Measurements from ENCODE around the gene PHACTR1. TPM values are rescaled to one million over a fixed set of nuclear protein-coding genes. Genes with fewer than 3 reads are reported as not detected.

Gene PHACTR1
- total and polyA plus RNA-seq, 2 of the 4 experiments (the other 2 are of a cell fraction): not detected

- Histone ChIP-seq H3K9me1 (ENCODE audit: insufficient read depth, low read length) (peaks cover 4% of the 10 kb centered on the region), H3K23ac (ENCODE audit: low read depth, low read length) (no peak overlapping the region), H3K27ac (ENCODE audit: insufficient read depth, low read length) (no peak overlapping the region), H3K36me3 (ENCODE audit: control insufficient read depth, insufficient read depth, low read length) (peaks cover 40% of the 10 kb centered on the region), H3K4ac (ENCODE audit: low read depth, low read length) (no peak overlapping the region), H2AK5ac (ENCODE audit: low read depth, low read length) (no peak overlapping the region), H3K56ac (ENCODE audit: extremely low read depth, insufficient read depth, low read length) (no peak overlapping the region), H2BK20ac (ENCODE audit: low read depth, low read length) (no peak overlapping the region), H2AFZ (replicated peaks; ENCODE audit: low read length, poor library complexity) (no peak overlapping the region), H4K20me1 (ENCODE audit: insufficient read depth, low read length) (no peaks in the 10 kb centered on the region), H3K27me3 (ENCODE audit: control insufficient read depth, insufficient read depth, low read length) (no peaks in the 10 kb centered on the region), H3K4me3 (ENCODE audit: insufficient read depth, low read depth, low read length) (no peak overlapping the region), H2BK5ac (ENCODE audit: low read depth, low read length, poor library complexity, severe bottlenecking) (no peak overlapping the region), H3K18ac (ENCODE audit: low read depth, low read length) (no peak overlapping the region), H4K91ac (ENCODE audit: insufficient read depth, low read depth, low read length) (no peak overlapping the region), H3K14ac (replicated peaks; ENCODE audit: low read depth, low read length) (no peak overlapping the region), H2BK120ac (ENCODE audit: low read depth, low read length) (no peak overlapping the region), H2AK9ac (replicated peaks; ENCODE audit: low read depth, low read length, poor library complexity) (no peak overlapping the region), H3K4me2 (ENCODE audit: low read depth, low read length) (no peak overlapping the region), H3K4me1 (ENCODE audit: control insufficient read depth, insufficient read depth, low read length) (no peaks in the 10 kb centered on the region), H3K79me1 (ENCODE audit: low read depth in 1 of 2, low read length in 2 of 2) (no peaks in the 10 kb centered on the region; a peak in 1 of 4 replicates), H4K8ac (ENCODE audit: low read depth in 2 of 2, low read length in 2 of 2) (no peak overlapping the region), H3K9ac (ENCODE audit: low read depth, low read length) (no peak overlapping the region), H4K5ac (ENCODE audit: low read depth, low read length) (no peak overlapping the region), H2BK15ac (ENCODE audit: low read depth, low read length) (no peak overlapping the region), H3K9me3 (ENCODE audit: control insufficient read depth, insufficient read depth, low read length) (no peaks in the 10 kb centered on the region)
- ChIA-PET CTCF (interaction anchor here (0.6 kb wide), 2 partner anchors 11 to 34 kb away, joined by 3 to 4 read pairs; no protein-coding TSS in a partner anchor), POLR2A (ENCODE audit: unreplicated experiment) (no interaction called here)
- intact Hi-C loops (cut with micrococcal nuclease): no loop called here
- dilution Hi-C loops (cut with HindIII; ENCODE audit: low sequenced_read_pairs, unreplicated experiment): no loop called here
- DNase-seq: no peak
- no peak for ATAC-seq (ENCODE audit: low read depth)
- no TSS peak for BruUV-seq (replicated peaks)
- in situ Hi-C loops (cut with MboI; ENCODE audit: low sequenced_read_pairs): no loop called here
- 100% methylated on average over 1 of the region's 5 CpGs; no CpG with 5 or more reads in 1 of the 2 experiments for WGBS, 2 experiments (ENCODE audit: extremely low coverage in 2 of 2, insufficient read length in 1 of 2)
- TF ChIP-seq SMC3 (IDR thresholded peaks at IDR 0.05; ENCODE audit: low read depth, low read length): no peak
- TF ChIP-seq MAZ (IDR thresholded peaks at IDR 0.05; ENCODE audit: borderline replicate concordance, low read depth, low read length): no peak
- no peak for TF ChIP-seq CEBPB (IDR thresholded peaks at IDR 0.05; ENCODE audit: low read depth, low read length)
- TF ChIP-seq POLR2A (IDR thresholded peaks at IDR 0.05; ENCODE audit: low read depth, low read length): no peak
- TF ChIP-seq FOS (IDR thresholded peaks at IDR 0.05; ENCODE audit: low read depth, low read length): no peak
- TF ChIP-seq RCOR1 (IDR thresholded peaks at IDR 0.05; ENCODE audit: insufficient replicate concordance, low read length): no peak
- no peak for TF ChIP-seq BHLHE40 (IDR thresholded peaks at IDR 0.05; ENCODE audit: low read depth, low read length)
- TF ChIP-seq, protein P1, sequence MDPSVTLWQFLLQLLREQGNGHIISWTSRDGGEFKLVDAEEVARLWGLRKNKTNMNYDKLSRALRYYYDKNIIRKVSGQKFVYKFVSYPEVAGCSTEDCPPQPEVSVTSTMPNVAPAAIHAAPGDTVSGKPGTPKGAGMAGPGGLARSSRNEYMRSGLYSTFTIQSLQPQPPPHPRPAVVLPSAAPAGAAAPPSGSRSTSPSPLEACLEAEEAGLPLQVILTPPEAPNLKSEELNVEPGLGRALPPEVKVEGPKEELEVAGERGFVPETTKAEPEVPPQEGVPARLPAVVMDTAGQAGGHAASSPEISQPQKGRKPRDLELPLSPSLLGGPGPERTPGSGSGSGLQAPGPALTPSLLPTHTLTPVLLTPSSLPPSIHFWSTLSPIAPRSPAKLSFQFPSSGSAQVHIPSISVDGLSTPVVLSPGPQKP (IDR thresholded peaks at IDR 0.05; ENCODE audit: borderline replicate concordance, low read depth, low read length): no peak
- TF ChIP-seq, protein P2, sequence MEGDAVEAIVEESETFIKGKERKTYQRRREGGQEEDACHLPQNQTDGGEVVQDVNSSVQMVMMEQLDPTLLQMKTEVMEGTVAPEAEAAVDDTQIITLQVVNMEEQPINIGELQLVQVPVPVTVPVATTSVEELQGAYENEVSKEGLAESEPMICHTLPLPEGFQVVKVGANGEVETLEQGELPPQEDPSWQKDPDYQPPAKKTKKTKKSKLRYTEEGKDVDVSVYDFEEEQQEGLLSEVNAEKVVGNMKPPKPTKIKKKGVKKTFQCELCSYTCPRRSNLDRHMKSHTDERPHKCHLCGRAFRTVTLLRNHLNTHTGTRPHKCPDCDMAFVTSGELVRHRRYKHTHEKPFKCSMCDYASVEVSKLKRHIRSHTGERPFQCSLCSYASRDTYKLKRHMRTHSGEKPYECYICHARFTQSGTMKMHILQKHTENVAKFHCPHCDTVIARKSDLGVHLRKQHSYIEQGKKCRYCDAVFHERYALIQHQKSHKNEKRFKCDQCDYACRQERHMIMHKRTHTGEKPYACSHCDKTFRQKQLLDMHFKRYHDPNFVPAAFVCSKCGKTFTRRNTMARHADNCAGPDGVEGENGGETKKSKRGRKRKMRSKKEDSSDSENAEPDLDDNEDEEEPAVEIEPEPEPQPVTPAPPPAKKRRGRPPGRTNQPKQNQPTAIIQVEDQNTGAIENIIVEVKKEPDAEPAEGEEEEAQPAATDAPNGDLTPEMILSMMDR (conservative IDR thresholded peaks at IDR 0.05; ENCODE audit: low read depth, low read length): no peak
- TF ChIP-seq NFE2L2 (IDR thresholded peaks at IDR 0.05; ENCODE audit: low read depth, low read length): no peak
- TF ChIP-seq, protein P3, sequence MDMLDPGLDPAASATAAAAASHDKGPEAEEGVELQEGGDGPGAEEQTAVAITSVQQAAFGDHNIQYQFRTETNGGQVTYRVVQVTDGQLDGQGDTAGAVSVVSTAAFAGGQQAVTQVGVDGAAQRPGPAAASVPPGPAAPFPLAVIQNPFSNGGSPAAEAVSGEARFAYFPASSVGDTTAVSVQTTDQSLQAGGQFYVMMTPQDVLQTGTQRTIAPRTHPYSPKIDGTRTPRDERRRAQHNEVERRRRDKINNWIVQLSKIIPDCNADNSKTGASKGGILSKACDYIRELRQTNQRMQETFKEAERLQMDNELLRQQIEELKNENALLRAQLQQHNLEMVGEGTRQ (IDR thresholded peaks at IDR 0.05; ENCODE audit: low read depth, low read length): no peak
- no peak for TF ChIP-seq RAD21 (IDR thresholded peaks at IDR 0.05; ENCODE audit: low read length)
- no peak for TF ChIP-seq MAFK (IDR thresholded peaks at IDR 0.05; ENCODE audit: low read depth, low read length)
- no peak for TF ChIP-seq MXI1 (IDR thresholded peaks at IDR 0.05; ENCODE audit: borderline replicate concordance, low read depth, low read length)
- TF ChIP-seq CHD1 (IDR thresholded peaks at IDR 0.05; ENCODE audit: low read depth, low read length): no peak
- TF ChIP-seq RFX5 (IDR thresholded peaks at IDR 0.05; ENCODE audit: low read depth, low read length): no peak
Measured at GRCh38 chr6:13319891-13320564, 603.5 kb downstream of the PHACTR1 start.
